ENCODE data around the gene USP48.

GRCh38 chr1:21640653-21641052 lies 142.3 kb downstream of the USP48 start:
- no peak for TF ChIP-seq CTCF (IDR thresholded peaks at IDR 0.05)
- TF ChIP-seq POLR2A (IDR thresholded peaks at IDR 0.05), result no peak
